SK-N-MC (cell line): Measurements from ENCODE around the gene TMEM131.

ENCODE experiments used
- EZH2 ChIP-seq: fragments of 200-600 bp; sonication (generic); IDR thresholded peaks from one replicate; pipeline ENCODE4 v1.6.1; 2017; ENCODE audit warnings: antibody characterized with exemption
- FOXP2 ChIP-seq: optimal IDR thresholded peaks from 2 replicates; pipeline ENCODE3; 2011; ENCODE audit warnings: mild to moderate bottlenecking, moderate library complexity; ENCODE audit not compliant: insufficient read depth; ENCODE audit errors: extremely low read length, control extremely low read depth

DNA sequence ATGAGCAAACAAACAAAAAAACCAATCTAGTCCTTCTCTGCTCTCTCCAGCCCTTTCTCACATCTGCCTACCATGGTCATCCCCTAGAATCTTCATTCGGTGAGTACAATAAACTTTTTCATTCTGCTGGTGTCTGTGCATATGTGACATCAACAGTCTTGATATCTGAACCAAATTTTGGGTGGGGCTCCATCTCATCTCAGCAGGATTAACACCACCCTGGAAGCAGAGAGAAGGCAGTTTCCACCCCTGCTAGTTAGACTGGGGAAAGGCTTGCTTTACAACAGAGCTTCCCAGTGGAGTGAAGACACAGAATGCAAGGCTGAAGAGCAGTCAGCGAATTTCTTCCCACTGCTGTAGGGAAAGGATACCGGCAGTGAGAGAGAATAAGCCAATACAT lies 116.9 kb downstream of the TMEM131 start:
- TF ChIP-seq EZH2: no peak
- TF ChIP-seq FOXP2: no peak
